ENCODE results near the gene DNAJC15. TPM values are rescaled to one million over a fixed set of nuclear protein-coding genes. Genes with fewer than 3 reads are reported as not detected.

DNAJC15 gene
- total and polyA plus RNA-seq, 2 of the 8 experiments (the other 6 are each of a cell fraction or from before 2014, with no cell fraction given), result 5.8 to 20.8 TPM

DNA sequence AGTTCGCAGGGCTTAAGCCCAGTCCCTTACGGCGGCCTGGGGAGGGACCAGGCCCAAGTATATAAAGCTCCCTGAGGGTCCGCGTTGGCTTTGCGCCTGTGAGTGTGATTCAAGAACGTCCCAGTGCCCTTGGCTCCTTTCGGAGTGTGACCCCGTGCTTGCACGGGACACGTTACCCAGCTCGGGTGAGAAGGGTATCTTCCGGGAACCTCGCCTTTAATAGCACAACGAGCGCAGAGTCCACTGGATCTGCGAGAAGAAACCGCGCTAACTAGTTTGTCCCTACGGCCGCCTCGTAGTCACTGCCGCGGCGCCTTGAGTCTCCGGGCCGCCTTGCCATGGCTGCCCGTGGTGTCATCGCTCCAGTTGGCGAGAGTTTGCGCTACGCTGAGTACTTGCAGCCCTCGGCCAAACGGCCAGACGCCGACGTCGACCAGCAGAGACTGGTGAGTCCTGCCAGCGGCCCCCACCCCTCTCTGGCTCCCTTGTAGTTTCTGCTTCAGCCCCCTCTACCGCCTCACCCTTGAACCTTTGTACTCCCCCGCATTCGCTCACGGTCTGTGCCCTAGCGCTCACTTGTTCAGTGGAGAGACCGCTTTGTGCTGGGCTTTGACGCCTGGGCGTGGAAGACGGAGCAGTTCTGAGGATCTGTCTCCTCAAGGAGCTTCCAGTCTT lies at the start of gene DNAJC15 (continued):
- TF ChIP-seq RAD21 (IDR thresholded peaks at IDR 0.05 in 1 of 2, conservative IDR thresholded peaks at IDR 0.05 in 1 of 2; ENCODE audit: low read depth in 2 of 2, low read length in 2 of 2), result peak in 1 of 2 experiments; percentile 0; a peak in 2 of 4 replicates
- peak; percentile 74 for TF ChIP-seq PHF8 (conservative IDR thresholded peaks at IDR 0.05; ENCODE audit: low read depth, low read length)
- peak; percentile 80; the same call in 1 of the 2 replicates for TF ChIP-seq YY1 (IDR thresholded peaks at IDR 0.05; ENCODE audit: low read depth, low read length)
- TF ChIP-seq HDAC6 (IDR thresholded peaks at IDR 0.05; ENCODE audit: low read depth, low read length), result no peak
- TF ChIP-seq SIRT6 (IDR thresholded peaks at IDR 0.05; ENCODE audit: low read length), result no peak
- TF ChIP-seq SIN3A (conservative IDR thresholded peaks at IDR 0.05 in 1 of 2, IDR thresholded peaks at IDR 0.05 in 1 of 2; ENCODE audit: low read depth in 1 of 2, low read length in 2 of 2), result 0 out of 4 replicates have a peak, but pooled peaks of 1 of the 2 experiments have one; percentile 33
- TF ChIP-seq, protein P1, sequence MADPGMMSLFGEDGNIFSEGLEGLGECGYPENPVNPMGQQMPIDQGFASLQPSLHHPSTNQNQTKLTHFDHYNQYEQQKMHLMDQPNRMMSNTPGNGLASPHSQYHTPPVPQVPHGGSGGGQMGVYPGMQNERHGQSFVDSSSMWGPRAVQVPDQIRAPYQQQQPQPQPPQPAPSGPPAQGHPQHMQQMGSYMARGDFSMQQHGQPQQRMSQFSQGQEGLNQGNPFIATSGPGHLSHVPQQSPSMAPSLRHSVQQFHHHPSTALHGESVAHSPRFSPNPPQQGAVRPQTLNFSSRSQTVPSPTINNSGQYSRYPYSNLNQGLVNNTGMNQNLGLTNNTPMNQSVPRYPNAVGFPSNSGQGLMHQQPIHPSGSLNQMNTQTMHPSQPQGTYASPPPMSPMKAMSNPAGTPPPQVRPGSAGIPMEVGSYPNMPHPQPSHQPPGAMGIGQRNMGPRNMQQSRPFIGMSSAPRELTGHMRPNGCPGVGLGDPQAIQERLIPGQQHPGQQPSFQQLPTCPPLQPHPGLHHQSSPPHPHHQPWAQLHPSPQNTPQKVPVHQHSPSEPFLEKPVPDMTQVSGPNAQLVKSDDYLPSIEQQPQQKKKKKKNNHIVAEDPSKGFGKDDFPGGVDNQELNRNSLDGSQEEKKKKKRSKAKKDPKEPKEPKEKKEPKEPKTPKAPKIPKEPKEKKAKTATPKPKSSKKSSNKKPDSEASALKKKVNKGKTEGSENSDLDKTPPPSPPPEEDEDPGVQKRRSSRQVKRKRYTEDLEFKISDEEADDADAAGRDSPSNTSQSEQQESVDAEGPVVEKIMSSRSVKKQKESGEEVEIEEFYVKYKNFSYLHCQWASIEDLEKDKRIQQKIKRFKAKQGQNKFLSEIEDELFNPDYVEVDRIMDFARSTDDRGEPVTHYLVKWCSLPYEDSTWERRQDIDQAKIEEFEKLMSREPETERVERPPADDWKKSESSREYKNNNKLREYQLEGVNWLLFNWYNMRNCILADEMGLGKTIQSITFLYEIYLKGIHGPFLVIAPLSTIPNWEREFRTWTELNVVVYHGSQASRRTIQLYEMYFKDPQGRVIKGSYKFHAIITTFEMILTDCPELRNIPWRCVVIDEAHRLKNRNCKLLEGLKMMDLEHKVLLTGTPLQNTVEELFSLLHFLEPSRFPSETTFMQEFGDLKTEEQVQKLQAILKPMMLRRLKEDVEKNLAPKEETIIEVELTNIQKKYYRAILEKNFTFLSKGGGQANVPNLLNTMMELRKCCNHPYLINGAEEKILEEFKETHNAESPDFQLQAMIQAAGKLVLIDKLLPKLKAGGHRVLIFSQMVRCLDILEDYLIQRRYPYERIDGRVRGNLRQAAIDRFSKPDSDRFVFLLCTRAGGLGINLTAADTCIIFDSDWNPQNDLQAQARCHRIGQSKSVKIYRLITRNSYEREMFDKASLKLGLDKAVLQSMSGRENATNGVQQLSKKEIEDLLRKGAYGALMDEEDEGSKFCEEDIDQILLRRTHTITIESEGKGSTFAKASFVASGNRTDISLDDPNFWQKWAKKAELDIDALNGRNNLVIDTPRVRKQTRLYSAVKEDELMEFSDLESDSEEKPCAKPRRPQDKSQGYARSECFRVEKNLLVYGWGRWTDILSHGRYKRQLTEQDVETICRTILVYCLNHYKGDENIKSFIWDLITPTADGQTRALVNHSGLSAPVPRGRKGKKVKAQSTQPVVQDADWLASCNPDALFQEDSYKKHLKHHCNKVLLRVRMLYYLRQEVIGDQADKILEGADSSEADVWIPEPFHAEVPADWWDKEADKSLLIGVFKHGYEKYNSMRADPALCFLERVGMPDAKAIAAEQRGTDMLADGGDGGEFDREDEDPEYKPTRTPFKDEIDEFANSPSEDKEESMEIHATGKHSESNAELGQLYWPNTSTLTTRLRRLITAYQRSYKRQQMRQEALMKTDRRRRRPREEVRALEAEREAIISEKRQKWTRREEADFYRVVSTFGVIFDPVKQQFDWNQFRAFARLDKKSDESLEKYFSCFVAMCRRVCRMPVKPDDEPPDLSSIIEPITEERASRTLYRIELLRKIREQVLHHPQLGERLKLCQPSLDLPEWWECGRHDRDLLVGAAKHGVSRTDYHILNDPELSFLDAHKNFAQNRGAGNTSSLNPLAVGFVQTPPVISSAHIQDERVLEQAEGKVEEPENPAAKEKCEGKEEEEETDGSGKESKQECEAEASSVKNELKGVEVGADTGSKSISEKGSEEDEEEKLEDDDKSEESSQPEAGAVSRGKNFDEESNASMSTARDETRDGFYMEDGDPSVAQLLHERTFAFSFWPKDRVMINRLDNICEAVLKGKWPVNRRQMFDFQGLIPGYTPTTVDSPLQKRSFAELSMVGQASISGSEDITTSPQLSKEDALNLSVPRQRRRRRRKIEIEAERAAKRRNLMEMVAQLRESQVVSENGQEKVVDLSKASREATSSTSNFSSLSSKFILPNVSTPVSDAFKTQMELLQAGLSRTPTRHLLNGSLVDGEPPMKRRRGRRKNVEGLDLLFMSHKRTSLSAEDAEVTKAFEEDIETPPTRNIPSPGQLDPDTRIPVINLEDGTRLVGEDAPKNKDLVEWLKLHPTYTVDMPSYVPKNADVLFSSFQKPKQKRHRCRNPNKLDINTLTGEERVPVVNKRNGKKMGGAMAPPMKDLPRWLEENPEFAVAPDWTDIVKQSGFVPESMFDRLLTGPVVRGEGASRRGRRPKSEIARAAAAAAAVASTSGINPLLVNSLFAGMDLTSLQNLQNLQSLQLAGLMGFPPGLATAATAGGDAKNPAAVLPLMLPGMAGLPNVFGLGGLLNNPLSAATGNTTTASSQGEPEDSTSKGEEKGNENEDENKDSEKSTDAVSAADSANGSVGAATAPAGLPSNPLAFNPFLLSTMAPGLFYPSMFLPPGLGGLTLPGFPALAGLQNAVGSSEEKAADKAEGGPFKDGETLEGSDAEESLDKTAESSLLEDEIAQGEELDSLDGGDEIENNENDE (IDR thresholded peaks at IDR 0.05; ENCODE audit: insufficient replicate concordance, low read length), result no peak
- peak; percentile 63; the same call in 1 of the 2 replicates for TF ChIP-seq KDM1A (IDR thresholded peaks at IDR 0.05; ENCODE audit: borderline replicate concordance, low read length)
